ENCODE measurements around the gene OSBPL5. TPM values are rescaled to one million over a fixed set of nuclear protein-coding genes. Genes with fewer than 3 reads are reported as not detected.

Gene OSBPL5
- polyA plus RNA-seq, 3 donors: 3.1 to 30.3 (median 6.8) TPM

DNA sequence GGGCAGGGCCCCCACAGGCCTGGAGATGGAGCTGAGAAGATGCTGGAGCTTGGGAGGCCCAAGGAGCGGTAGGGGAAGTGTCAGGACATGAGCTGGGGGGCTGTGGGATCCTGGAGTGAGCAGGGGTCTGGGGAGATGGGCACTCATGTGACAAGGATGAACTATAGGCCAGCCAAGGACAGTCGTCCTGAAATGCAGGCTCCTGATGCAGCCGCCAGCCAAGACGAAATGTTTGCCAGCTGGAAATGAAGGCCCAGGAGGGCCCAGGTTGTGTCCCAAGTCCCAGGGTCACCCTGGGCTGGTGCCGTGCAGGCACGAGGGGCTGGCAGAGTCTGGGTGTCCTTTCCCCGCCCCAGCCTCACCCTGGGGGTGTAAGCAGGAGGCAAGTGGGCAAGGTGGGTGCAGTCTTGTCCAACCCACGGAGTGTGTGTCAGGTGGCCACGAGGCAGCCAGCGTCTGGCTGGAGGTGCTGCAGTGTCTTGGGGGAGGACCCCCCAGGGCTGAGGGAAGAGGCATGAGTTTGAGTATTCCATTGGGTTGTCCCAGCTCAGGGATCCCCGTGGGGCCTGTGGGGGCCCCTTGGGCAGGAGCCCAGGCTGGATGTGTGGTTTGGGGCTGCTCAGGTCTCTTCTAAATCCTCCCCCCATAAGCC, 32.1 kb upstream of the OSBPL5 start:
- TF ChIP-seq, protein P1, sequence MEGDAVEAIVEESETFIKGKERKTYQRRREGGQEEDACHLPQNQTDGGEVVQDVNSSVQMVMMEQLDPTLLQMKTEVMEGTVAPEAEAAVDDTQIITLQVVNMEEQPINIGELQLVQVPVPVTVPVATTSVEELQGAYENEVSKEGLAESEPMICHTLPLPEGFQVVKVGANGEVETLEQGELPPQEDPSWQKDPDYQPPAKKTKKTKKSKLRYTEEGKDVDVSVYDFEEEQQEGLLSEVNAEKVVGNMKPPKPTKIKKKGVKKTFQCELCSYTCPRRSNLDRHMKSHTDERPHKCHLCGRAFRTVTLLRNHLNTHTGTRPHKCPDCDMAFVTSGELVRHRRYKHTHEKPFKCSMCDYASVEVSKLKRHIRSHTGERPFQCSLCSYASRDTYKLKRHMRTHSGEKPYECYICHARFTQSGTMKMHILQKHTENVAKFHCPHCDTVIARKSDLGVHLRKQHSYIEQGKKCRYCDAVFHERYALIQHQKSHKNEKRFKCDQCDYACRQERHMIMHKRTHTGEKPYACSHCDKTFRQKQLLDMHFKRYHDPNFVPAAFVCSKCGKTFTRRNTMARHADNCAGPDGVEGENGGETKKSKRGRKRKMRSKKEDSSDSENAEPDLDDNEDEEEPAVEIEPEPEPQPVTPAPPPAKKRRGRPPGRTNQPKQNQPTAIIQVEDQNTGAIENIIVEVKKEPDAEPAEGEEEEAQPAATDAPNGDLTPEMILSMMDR (IDR thresholded peaks at IDR 0.05): no peak
- H3K9ac ChIP-seq (ENCODE audit: insufficient read depth, low read length, poor library complexity, severe bottlenecking): no peak overlapping the region
- no peak overlapping the region for H2AFZ ChIP-seq (ENCODE audit: insufficient read depth, low read depth, low read length, poor library complexity, severe bottlenecking)
- H3K27ac ChIP-seq (ENCODE audit: low read depth in 1 of 2, low read length in 2 of 2): no peak overlapping the region
- no peaks in the 10 kb centered on the region for H3K9me3 ChIP-seq (replicated peaks in 1 of 2; ENCODE audit: control insufficient read depth in 1 of 2, insufficient read depth in 1 of 2, low read length in 2 of 2)
- H4K20me1 ChIP-seq (ENCODE audit: insufficient read depth, low read length): no peaks in the 10 kb centered on the region
- Mint-ChIP-seq H3K4me1 (peaks cover 4% of the 10 kb centered on the region), H3K27me3 (ENCODE audit: low read depth in 3 of 3) (peaks cover 17 to 48% (median 17%) of the 10 kb centered on the region in 3 donors), H3K4me3 (no peak overlapping the region), H3K36me3 (no peaks in the 10 kb centered on the region), H3K9me3 (peaks cover 0 to 3% (median 2%) of the 10 kb centered on the region in 7 donors), H3K27ac (no peak overlapping the region)
- H3K79me2 ChIP-seq (ENCODE audit: insufficient read depth, low read length): no peaks in the 10 kb centered on the region
- intact Hi-C loops (cut with micrococcal nuclease): no loop called here
- no peak for DNase-seq
- 95% methylated on average over 9 of the region's 11 CpGs for WGBS (ENCODE audit: insufficient coverage)
- no peak overlapping the region for H3K4me2 ChIP-seq (replicated peaks; ENCODE audit: extremely low read depth, low read length, poor library complexity, severe bottlenecking)
- H3K4me3 ChIP-seq (replicated peaks in 1 of 3; ENCODE audit: low read depth in 2 of 3, low read length in 3 of 3): no peak overlapping the region
- no peaks in the 10 kb centered on the region for H3K36me3 ChIP-seq (replicated peaks in 1 of 2; ENCODE audit: control insufficient read depth in 1 of 2, insufficient read depth in 2 of 2, low read length in 2 of 2)
- peaks cover 3 to 7% of the 10 kb centered on the region in 2 donors for H3K4me1 ChIP-seq (ENCODE audit: control insufficient read depth in 1 of 2, insufficient read depth in 2 of 2, low read length in 2 of 2)
- H3K27me3 ChIP-seq (ENCODE audit: control insufficient read depth in 2 of 2, insufficient read depth in 2 of 2, low read length in 2 of 2): peaks cover 0 to 7% of the 10 kb centered on the region in 2 donors

DNA sequence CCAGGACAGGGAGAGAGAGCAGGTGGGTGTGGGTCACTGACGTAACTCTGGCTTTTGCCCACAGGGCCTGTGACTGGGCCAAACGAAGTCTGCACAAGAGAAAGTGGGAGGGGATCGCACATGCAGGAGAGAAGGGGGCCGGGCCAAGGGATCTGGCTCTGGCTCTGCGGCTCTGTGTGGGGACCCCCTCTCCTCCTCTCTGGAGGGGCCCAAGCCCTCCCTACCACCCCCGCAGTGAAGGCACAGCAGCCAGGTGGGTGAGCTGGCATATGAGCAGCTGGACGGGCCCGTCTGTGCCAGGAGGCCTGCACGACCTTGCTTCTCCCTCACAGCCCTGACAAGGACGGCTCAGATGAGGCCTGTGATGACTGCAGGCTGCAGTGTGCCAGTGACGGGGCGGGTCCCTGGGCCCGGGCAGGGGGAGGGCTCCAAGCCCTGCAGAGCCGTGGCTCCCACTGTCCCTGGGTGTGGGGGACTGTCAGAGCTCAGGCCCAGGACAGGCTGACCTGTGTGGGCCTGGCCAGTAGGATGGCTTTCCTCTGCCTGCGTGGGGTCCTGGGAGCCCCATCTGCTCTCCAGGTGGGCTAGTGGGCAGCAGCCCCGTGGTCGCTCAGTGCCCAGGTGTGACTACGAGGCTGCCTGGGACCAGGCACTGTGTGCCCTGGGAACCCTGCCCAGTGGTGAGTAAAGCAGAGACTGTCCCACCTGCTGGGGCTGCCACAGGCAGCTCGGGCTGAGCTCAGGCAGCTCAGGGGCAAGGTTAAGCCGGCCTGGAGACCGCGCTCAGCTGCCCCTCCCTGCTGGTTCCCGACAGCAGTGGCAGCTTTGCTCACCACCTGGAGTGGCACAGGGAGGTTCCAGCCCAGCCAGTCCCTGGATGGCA, 31.3 kb upstream of the OSBPL5 start:
- Histone ChIP-seq H3K4me1 (ENCODE audit: control insufficient read depth in 1 of 2, insufficient read depth in 2 of 2, low read length in 2 of 2) (peaks cover 3 to 7% of the 10 kb centered on the region in 2 donors), H3K9ac (ENCODE audit: insufficient read depth, low read length, poor library complexity, severe bottlenecking) (no peak overlapping the region), H3K79me2 (ENCODE audit: insufficient read depth, low read length) (no peaks in the 10 kb centered on the region), H3K27ac (ENCODE audit: low read depth in 1 of 2, low read length in 2 of 2) (no peak overlapping the region), H3K36me3 (replicated peaks in 1 of 2; ENCODE audit: control insufficient read depth in 1 of 2, insufficient read depth in 2 of 2, low read length in 2 of 2) (no peaks in the 10 kb centered on the region), H3K27me3 (ENCODE audit: control insufficient read depth in 2 of 2, insufficient read depth in 2 of 2, low read length in 2 of 2) (no peaks in the 10 kb centered on the region), H2AFZ (ENCODE audit: insufficient read depth, low read depth, low read length, poor library complexity, severe bottlenecking) (no peak overlapping the region), H4K20me1 (ENCODE audit: insufficient read depth, low read length) (no peaks in the 10 kb centered on the region), H3K9me3 (replicated peaks in 1 of 2; ENCODE audit: control insufficient read depth in 1 of 2, insufficient read depth in 1 of 2, low read length in 2 of 2) (no peaks in the 10 kb centered on the region), H3K4me3 (replicated peaks in 1 of 3; ENCODE audit: low read depth in 2 of 3, low read length in 3 of 3) (no peak overlapping the region), H3K4me2 (replicated peaks; ENCODE audit: extremely low read depth, low read length, poor library complexity, severe bottlenecking) (no peak overlapping the region)
- DNase-seq: no peak
- peak overlapping the region in 1 of 7 donors; percentile 50 for H3K27ac Mint-ChIP-seq
- 92% methylated on average over 16 of the region's 23 CpGs for WGBS (ENCODE audit: insufficient coverage)
- peaks cover 0 to 6% (median 4%) of the 10 kb centered on the region in 7 donors for H3K9me3 Mint-ChIP-seq
- peak overlapping the region in 1 of 2 donors; percentile 30 for H3K4me3 Mint-ChIP-seq
- peaks cover 4% of the 10 kb centered on the region for H3K4me1 Mint-ChIP-seq
- no peaks in the 10 kb centered on the region for H3K36me3 Mint-ChIP-seq
- peaks cover 9 to 40% (median 11%) of the 10 kb centered on the region in 3 donors for H3K27me3 Mint-ChIP-seq (ENCODE audit: low read depth in 3 of 3)
- TF ChIP-seq, protein P1 (IDR thresholded peaks at IDR 0.05): no peak
- intact Hi-C loops (cut with micrococcal nuclease): no loop called here
